GM13976 (cell line): ENCODE data around the gene YTHDF2.

Experiments used
- DNase-seq: peaks from one replicate; pipeline ENCODE4 v3.0.0; 2012; ENCODE audit warnings: low spot score
- CTCF ChIP-seq: IDR thresholded peaks from 2 replicates; pipeline ENCODE4 v1.5.1; 2012; ENCODE audit warnings: borderline replicate concordance, mild to moderate bottlenecking; ENCODE audit not compliant: insufficient read depth; ENCODE audit errors: extremely low read depth, missing control alignments, control extremely low read depth
- in situ Hi-C: fragments of 300-500 bp; cut with MboI; formaldehyde crosslinking; loops from one replicate; pipeline ENCODE4 v1.12.0; 2022; ENCODE audit warnings: low sequenced_read_pairs, mixed read lengths, inconsistent platforms; ENCODE audit not compliant: unreplicated experiment

Gene YTHDF2

GRCh38 chr1:28776341-28776740 lies 39.6 kb downstream of the YTHDF2 start:
- TF ChIP-seq CTCF: no peak
- no peak for DNase-seq
- in situ Hi-C loops: no loop called here

- TF ChIP-seq CTCF: no peak
- in situ Hi-C loops: no loop called here
- DNase-seq: no peak
These were observed 41.3 kb downstream of the YTHDF2 start for GRCh38 chr1:28778021-28778420.

- in situ Hi-C loops: loop anchor here (10.0 kb wide), 2 partner anchors 255 to 415 kb away; no protein-coding TSS in a partner anchor
- no peak for TF ChIP-seq CTCF
- no peak for DNase-seq
These were observed 43.1 kb downstream of the YTHDF2 start for GRCh38 chr1:28779751-28780408.

GRCh38 chr1:28781305-28781704 lies 44.6 kb downstream of the YTHDF2 start:
- TF ChIP-seq CTCF: no peak
- in situ Hi-C loops: loop anchor here (10.0 kb wide), 2 partner anchors 253 to 413 kb away; no protein-coding TSS in a partner anchor
- no peak for DNase-seq

GRCh38 chr1:28782011-28782410 lies 45.3 kb downstream of the YTHDF2 start:
- DNase-seq: no peak
- in situ Hi-C loops: loop anchor here (10.0 kb wide), 2 partner anchors 253 to 413 kb away; no protein-coding TSS in a partner anchor
- no peak for TF ChIP-seq CTCF

- in situ Hi-C loops: loop anchor here (10.0 kb wide), 2 partner anchors 251 to 411 kb away; no protein-coding TSS in a partner anchor
- DNase-seq: no peak
- no peak for TF ChIP-seq CTCF
These were observed 46.6 kb downstream of the YTHDF2 start for GRCh38 chr1:28783363-28783762.
